GM18870 (cell line): ENCODE results near the gene SEPTIN5.

Experiments
- ATAC-seq: cut with Tn5 transposase; IDR thresholded peaks from one replicate; pipeline ENCODE4 v1.9.1; 2021; ENCODE audit warnings: moderate library complexity; ENCODE audit not compliant: unreplicated experiment

The SEPTIN5 gene

GRCh38 chr22:19760058-19760950 lies 46.0 kb downstream of the SEPTIN5 start, which contains the start of gene TBX1:
TBX1 (plus strand) TSS chr22:19760778; CDS start chr22:19760844, 66 bp downstream.
- ATAC-seq = no peak

- no peak for ATAC-seq
Measured at GRCh38 chr22:19760951-19761724, 46.8 kb downstream of the SEPTIN5 start.

- no peak for ATAC-seq
Measured at GRCh38 chr22:19761725-19762567, 47.6 kb downstream of the SEPTIN5 start.

GRCh38 chr22:19762568-19763457 lies 48.5 kb downstream of the SEPTIN5 start:
- ATAC-seq = no peak

- no peak for ATAC-seq
Measured at GRCh38 chr22:19763458-19764298, 49.4 kb downstream of the SEPTIN5 start.

- no peak for ATAC-seq
Measured at GRCh38 chr22:19764299-19764593, 49.9 kb downstream of the SEPTIN5 start.

- no peak for ATAC-seq
Measured at GRCh38 chr22:19764636-19765476, 50.6 kb downstream of the SEPTIN5 start.

GRCh38 chr22:19765477-19766239 lies 51.4 kb downstream of the SEPTIN5 start:
- ATAC-seq = no peak

- ATAC-seq = no peak
Measured at GRCh38 chr22:19766240-19766510, 51.9 kb downstream of the SEPTIN5 start.

GRCh38 chr22:19766511-19767426 lies 52.5 kb downstream of the SEPTIN5 start:
- ATAC-seq = no peak

- no peak for ATAC-seq
Measured at GRCh38 chr22:19767427-19768341, 53.4 kb downstream of the SEPTIN5 start.

GRCh38 chr22:19769393-19769715 lies 55.1 kb downstream of the SEPTIN5 start:
- ATAC-seq = no peak

GRCh38 chr22:19770349-19771220 lies 56.3 kb downstream of the SEPTIN5 start:
- ATAC-seq = no peak

GRCh38 chr22:19772422-19772672 lies 58.0 kb downstream of the SEPTIN5 start:
- no peak for ATAC-seq
